Fibroblast of the aortic adventitia (primary cell): ENCODE data around the gene CNNM2. TPM values are rescaled to one million over a fixed set of nuclear protein-coding genes. Genes with fewer than 3 reads are reported as not detected.
A peak's percentile ranks its signal among the peaks of the same experiment; 100 is the strongest.
"Not testable (repeated sequence)": the region's sequence is repeated elsewhere in the genome, so short reads cannot be mapped to it uniquely, and the experiment has no call there.

Experiments
- DNase-seq: peaks from one replicate; pipeline ENCODE4 v3.0.0-alpha.2; 2010; ENCODE audit warnings: low read depth
- H3K4me3 ChIP-seq: 2 replicates; pipeline ENCODE4 v1.5.1; 2011; ENCODE audit warnings: low read depth, mild to moderate bottlenecking, control low read depth, low read length, moderate library complexity
- total RNA-seq: library from RNA; depleted of rRNA; stranded (reverse); fragments of >200 nt; gene quantifications from 2 replicates; pipeline ENCODE4 v1.2.3, GENCODE V29; 2012; ENCODE audit warnings: low replicate concordance
- TF ChIP-seq, protein P1 (sequence below): IDR thresholded peaks from 2 replicates; pipeline ENCODE4 v1.5.1; 2011; ENCODE audit warnings: mild to moderate bottlenecking, low read length, control low read depth, inconsistent platforms; ENCODE audit not compliant: insufficient read depth

The CNNM2 gene
- total RNA-seq, 1 donor = 6.1 TPM

DNA sequence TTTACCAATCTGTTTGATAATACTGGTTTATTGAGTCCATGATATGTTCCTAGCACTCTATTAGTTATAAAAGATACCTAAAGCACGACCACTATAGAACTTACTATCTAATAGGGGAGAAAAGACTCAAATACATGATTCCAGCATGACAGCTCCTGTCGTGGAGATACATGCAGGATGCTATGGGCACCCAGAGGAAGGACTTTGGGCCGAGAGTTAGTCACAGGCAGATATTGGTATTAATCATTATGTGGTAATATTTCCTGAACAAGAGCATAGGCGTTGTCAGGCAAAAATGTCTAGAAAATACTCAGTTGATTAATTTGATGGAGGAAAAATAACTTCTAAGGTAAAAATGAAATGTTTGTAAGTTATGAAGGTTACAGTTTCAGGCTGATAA lies 31.8 kb downstream of the CNNM2 start:
- TF ChIP-seq, protein P1, sequence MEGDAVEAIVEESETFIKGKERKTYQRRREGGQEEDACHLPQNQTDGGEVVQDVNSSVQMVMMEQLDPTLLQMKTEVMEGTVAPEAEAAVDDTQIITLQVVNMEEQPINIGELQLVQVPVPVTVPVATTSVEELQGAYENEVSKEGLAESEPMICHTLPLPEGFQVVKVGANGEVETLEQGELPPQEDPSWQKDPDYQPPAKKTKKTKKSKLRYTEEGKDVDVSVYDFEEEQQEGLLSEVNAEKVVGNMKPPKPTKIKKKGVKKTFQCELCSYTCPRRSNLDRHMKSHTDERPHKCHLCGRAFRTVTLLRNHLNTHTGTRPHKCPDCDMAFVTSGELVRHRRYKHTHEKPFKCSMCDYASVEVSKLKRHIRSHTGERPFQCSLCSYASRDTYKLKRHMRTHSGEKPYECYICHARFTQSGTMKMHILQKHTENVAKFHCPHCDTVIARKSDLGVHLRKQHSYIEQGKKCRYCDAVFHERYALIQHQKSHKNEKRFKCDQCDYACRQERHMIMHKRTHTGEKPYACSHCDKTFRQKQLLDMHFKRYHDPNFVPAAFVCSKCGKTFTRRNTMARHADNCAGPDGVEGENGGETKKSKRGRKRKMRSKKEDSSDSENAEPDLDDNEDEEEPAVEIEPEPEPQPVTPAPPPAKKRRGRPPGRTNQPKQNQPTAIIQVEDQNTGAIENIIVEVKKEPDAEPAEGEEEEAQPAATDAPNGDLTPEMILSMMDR = no peak
- no peak for DNase-seq
- H3K4me3 ChIP-seq = no peak overlapping the region

DNA sequence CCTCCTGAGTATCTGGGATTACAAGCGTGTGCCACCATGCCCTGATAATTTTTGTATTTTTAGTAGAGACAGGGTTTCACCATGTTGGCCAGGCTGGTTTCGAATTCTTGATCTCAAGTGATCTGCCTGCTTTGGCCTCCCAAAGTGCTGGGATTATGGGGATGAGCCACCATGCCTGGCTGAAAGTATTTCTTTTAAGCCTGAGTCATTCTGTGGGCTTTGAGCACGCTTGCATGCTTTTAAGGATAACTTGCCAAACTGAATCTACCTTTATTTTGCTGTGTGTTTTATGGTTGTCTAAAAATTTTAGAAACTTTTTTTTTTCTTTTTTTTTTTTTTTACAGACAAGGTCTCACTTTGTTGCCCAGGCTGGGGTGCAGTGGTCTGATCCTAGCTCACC lies 33.2 kb downstream of the CNNM2 start:
- TF ChIP-seq, protein P1 = no peak
- no peak for DNase-seq
- H3K4me3 ChIP-seq = no peak overlapping the region

DNA sequence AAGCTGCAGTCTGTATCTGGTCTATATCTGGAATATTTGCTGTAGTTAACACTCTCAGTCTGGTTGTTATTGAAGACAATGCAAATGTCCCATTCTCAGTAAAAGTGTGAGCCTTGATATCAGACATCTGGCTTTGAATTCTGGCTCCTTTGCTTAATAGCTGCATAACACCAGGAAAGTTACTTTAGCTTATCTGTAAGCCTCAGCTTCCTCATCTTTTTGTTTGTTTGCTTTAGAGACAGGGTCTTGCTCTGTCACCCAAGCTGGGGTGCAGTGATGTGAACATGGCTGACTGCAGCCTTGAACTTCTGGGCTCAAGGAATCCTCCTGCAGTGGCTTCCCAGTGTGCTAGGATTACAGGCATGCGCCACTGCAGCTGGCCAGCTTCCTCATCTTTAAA lies 41.3 kb downstream of the CNNM2 start:
- DNase-seq = no peak
- TF ChIP-seq, protein P1 = no peak
- no peak overlapping the region for H3K4me3 ChIP-seq

DNA sequence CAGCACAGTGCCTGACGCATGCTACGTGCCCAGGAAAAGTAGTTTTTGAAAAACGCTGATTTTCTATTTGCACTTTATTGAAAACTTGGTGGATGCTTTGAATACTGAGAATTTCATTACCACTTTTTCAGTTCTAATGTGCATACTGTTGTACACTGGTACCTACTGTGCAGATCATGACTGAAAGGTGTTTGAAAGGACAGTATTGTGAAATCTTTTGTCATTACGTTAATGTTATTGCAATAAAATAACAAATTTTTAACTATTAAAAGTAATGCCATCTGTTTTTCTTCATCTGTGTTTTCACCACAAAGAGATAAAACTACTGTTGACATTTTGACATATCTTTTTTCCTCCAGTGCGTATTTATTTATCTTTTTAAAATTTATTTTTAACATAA lies 42.1 kb downstream of the CNNM2 start:
- no peak overlapping the region for H3K4me3 ChIP-seq
- TF ChIP-seq, protein P1 = no peak
- no peak for DNase-seq

DNA sequence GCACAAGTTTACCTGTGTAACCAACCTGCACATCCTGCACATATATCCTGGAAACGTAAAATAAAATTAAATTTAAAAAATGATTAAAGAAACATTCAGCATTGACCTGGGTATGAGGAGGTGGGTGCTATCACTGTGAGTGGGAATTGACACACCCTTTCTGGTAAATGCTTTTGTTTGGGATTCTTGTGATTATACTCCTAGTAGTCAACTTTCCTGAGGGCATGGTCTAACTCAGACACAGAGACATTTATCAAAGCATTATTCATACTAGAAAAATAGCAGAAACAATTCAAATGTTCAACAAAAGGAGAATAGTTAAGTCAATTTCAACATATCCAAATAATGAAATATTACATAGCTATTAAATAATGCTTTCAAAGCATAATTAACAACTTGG lies 44.2 kb downstream of the CNNM2 start:
- no peak overlapping the region for H3K4me3 ChIP-seq
- DNase-seq = peak; percentile 25
- TF ChIP-seq, protein P1 = no peak

DNA sequence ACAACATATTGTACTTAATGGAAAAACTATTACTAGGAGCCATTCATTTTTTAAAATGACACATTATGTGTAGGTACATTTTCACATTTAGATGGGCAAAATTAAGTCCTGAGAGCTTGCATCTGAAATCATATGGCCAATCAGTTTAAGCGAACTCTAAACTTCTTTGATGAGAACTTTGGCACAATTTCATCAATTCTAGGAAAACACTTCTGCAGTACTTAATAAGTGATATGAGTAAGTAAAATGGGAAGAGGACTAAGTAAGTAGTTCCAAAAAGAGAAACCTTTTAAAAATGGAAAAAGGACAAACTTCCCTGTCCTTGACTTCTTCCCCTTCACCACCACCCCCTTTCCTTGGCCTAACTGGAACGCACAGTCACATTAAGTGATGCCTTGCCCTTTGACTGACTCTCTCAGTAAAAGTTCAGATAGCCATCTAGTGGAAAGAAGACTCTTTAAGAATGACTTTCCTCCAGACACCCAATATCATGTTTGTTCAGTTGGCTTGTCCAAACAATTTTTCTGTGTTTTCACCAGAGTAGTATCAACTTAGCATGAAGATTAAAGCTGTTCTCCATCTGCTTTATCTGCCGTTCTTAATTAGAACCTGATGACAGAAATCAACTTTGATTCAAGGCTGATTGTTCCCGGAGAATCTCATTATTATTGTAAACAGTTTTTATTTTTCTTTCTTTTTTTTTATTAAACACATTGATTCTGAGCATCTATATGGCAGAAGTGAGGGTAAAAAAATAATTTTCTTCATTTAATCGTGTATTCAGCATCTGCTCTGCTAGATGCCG lies 45.1 kb downstream of the CNNM2 start:
- TF ChIP-seq, protein P1 = no peak
- no peak overlapping the region for H3K4me3 ChIP-seq
- DNase-seq = no peak

DNA sequence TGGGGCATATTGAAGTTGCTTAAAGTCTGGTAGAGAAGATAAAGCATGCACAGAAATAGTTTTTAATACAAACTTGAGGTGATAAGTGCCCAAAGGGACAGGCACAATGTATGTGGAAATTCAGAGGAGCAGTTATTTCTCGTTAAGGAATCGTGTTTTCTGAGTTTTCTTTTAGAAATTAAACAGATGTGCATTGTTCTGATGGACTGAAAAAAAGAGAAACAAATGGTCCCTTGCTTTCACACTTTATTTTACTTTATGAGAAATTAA lies 45.6 kb downstream of the CNNM2 start:
- DNase-seq = no peak
- TF ChIP-seq, protein P1 = no peak
- H3K4me3 ChIP-seq = no peak overlapping the region

DNA sequence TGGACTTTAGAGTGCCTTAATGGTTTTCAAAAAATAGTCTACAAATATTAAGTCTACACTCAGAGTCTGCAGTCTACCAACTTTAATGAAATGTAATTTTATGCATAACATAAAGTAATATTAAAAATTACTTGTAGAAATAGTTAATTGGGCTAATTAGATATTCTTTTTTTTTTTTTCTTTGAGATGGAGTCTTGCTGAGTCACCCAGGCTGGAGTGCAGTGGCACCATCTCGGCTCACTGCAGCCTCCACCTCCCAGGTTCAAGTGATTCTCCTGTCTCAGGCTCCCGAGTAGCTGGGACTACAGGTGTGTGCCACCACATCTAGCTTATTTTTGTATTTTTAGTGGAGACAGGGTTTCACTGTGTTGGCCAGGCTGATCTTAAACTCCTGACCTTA lies 46.0 kb downstream of the CNNM2 start:
- not testable (repeated sequence) for DNase-seq, H3K4me3 ChIP-seq
